Sigmoid colon (tissue), 7 donors: ENCODE data around the gene ZNF672. TPM values are rescaled to one million over a fixed set of nuclear protein-coding genes. Genes with fewer than 3 reads are reported as not detected.

ENCODE experiments used
- DNase-seq: peaks from one replicate; pipeline ENCODE4 v3.0.0-alpha.2; 2019
- H3K27ac ChIP-seq, 4 donors: fragments of 200-600 bp; sonication (generic); one replicate each; pipeline ENCODE4 v1.5.1; 2016 to 2019; ENCODE audit warnings: mild to moderate bottlenecking in 1 of 4
- H3K27me3 ChIP-seq, 3 donors: fragments of 200-600 bp; sonication (generic); one replicate each; pipeline ENCODE4 v1.5.1; 2019; ENCODE audit warnings: mild to moderate bottlenecking in 1 of 3
- H3K36me3 ChIP-seq, 4 donors: fragments of 200-600 bp; sonication (generic); one replicate each; pipeline ENCODE4 v1.5.1; 2016 to 2019
- H3K4me1 ChIP-seq, 4 donors: fragments of 200-600 bp; sonication (generic); one replicate each; pipeline ENCODE4 v1.5.1; 2017 to 2019
- H3K4me3 ChIP-seq, 4 donors: fragments of 200-600 bp; sonication (generic); one replicate each; pipeline ENCODE4 v1.5.1; 2017 to 2019; ENCODE audit warnings: mild to moderate bottlenecking in 2 of 4, moderate library complexity in 1 of 4
- H3K9me3 ChIP-seq, 4 donors: fragments of 200-600 bp in 3 of 4; sonication (generic) in 3 of 4; one replicate each; pipeline versions ENCODE4 v1.5.1 to v1.6.1; 2013 to 2019
- EP300 ChIP-seq, 4 donors: sonication (generic); formaldehyde crosslinking; IDR thresholded peaks; one replicate each; pipeline ENCODE4 v1.6.1; 2017; ENCODE audit warnings: antibody characterized with exemption in 4 of 4
- POLR2A ChIP-seq, 2 donors: fragments of 450-650 bp; IDR thresholded peaks; one replicate each; pipeline ENCODE4 v1.6.1; 2016; ENCODE audit warnings: antibody characterized with exemption in 2 of 2, mild to moderate bottlenecking in 2 of 2, moderate library complexity in 2 of 2
- POLR2AphosphoS5 ChIP-seq, 4 donors: sonication (generic); formaldehyde crosslinking; IDR thresholded peaks; one replicate each; pipeline ENCODE4 v1.6.1; 2017; ENCODE audit warnings: antibody characterized with exemption in 4 of 4
- whole genome bisulfite sequencing, 2 donors: extraction: QIAGEN DNeasy Blood & Tissue Kit; methylation state at CpG; one replicate each; pipeline ENCODE4 v1.1.7; 2013; 5-methylcytosine and 5-hydroxymethylcytosine counted together
- intact Hi-C: fragments of 100-400 bp; cut with DNase I; formaldehyde crosslinking; loops from one replicate; pipeline ENCODE4 v1.15.1; 2023
- polyA plus RNA-seq, 3 donors: library from polyadenylated mRNA; stranded (reverse); fragments of 200-250 nt; gene quantifications; one replicate each; pipeline ENCODE4 v1.2.3, GENCODE V29; 2013
- total RNA-seq, 4 donors: library from RNA; depleted of rRNA; stranded (reverse); fragments of >200 nt; gene quantifications; one replicate each; pipeline ENCODE4 v1.1.0, GENCODE V29; 2016
- TF ChIP-seq, protein P1 (sequence below), 4 experiments: fragments of 450-650 bp in 3 of 4; fragments of 200-600 bp in 1 of 4; IDR thresholded peaks; one replicate each; pipeline ENCODE4 v1.5.1; 2016 to 2019; ENCODE audit warnings: antibody characterized with exemption in 4 of 4, mild to moderate bottlenecking in 3 of 4, moderate library complexity in 2 of 4
- donor health status: healthy with polysubstance abuse.
- donor health status: Bipolar disorder and iron deficiency.
- donor health status: healthy.

The ZNF672 gene
- total and polyA plus RNA-seq, 7 donors, result 14.4 to 31.1 (median 21.4) TPM

DNA sequence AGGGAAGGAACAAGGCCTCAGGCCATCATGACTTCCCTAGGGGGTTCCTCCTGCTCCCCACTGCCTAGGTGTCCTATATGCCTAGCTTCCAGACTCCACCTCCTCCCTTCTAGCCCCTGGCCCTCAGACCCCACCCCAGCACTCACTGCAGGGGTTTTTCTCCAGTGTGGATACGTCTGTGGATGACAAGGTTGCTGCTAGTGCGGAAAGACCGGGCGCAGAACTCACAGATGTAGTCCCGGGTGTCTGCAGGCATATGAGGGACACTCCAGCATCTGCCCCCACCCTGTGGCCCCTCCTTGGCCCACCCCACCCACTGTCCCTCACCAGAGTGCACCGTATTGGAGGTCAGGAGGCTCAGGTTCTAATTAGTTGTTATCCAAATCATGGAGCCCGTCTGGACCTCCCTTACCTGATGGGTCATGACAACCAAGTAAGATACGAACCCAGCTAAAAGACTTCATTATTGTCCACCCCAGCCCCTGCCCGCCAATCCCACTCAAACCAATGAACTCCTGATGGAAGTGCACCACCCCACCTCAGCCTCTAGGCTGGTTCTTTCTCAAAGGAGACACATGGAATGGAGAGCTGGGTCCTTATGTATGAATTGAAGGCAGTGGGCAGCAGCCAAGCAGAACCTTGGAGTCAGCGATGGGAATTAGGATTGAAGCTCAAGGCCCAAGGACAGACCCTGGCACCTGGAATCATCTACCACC is 12.7 kb downstream of the ZNF672 start:
- Histone ChIP-seq H3K36me3 (peaks cover 37 to 80% (median 44%) of the 10 kb centered on the region in 4 donors), H3K4me3 (no peak overlapping the region), H3K27ac (no peak overlapping the region), H3K9me3 (no peaks in the 10 kb centered on the region), H3K4me1 (no peaks in the 10 kb centered on the region), H3K27me3 (no peaks in the 10 kb centered on the region)
- TF ChIP-seq POLR2AphosphoS5 (IDR thresholded peaks at IDR 0.05) (no peak), EP300 (IDR thresholded peaks at IDR 0.05) (no peak), POLR2A (IDR thresholded peaks at IDR 0.05) (no peak)
- TF ChIP-seq, protein P1, sequence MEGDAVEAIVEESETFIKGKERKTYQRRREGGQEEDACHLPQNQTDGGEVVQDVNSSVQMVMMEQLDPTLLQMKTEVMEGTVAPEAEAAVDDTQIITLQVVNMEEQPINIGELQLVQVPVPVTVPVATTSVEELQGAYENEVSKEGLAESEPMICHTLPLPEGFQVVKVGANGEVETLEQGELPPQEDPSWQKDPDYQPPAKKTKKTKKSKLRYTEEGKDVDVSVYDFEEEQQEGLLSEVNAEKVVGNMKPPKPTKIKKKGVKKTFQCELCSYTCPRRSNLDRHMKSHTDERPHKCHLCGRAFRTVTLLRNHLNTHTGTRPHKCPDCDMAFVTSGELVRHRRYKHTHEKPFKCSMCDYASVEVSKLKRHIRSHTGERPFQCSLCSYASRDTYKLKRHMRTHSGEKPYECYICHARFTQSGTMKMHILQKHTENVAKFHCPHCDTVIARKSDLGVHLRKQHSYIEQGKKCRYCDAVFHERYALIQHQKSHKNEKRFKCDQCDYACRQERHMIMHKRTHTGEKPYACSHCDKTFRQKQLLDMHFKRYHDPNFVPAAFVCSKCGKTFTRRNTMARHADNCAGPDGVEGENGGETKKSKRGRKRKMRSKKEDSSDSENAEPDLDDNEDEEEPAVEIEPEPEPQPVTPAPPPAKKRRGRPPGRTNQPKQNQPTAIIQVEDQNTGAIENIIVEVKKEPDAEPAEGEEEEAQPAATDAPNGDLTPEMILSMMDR (IDR thresholded peaks at IDR 0.05), result no peak
- no peak for DNase-seq
- 82 to 88% methylated on average over 10 of the region's 10 CpGs for WGBS, 2 donors
- intact Hi-C loops, result no loop called here

DNA sequence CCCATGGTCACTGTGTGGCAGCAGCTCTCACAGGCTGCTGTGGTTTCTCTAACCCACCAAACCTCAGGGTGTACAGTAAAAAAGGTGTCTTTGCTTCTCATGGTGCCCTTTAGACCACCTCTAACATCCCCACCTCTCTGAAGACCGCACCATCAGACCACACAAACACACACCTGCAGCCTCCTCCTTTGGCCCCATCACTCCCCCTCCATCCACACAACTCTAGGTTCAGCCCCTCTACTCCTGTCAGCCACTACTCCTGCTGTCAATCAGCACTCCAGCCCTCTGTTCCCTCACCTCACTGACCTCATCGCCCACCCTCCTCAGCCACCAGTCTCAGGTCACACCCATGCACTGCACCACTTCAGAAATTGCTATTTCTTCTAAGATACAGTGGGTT is 13.4 kb downstream of the ZNF672 start:
- no peak overlapping the region for H3K27ac ChIP-seq
- no peaks in the 10 kb centered on the region for H3K27me3 ChIP-seq
- no peak for DNase-seq
- no peaks in the 10 kb centered on the region for H3K4me1 ChIP-seq
- no peak overlapping the region for H3K4me3 ChIP-seq
- intact Hi-C loops, result no loop called here
- no peak for TF ChIP-seq POLR2A (IDR thresholded peaks at IDR 0.05)
- TF ChIP-seq, protein P1 (IDR thresholded peaks at IDR 0.05), result no peak
- TF ChIP-seq EP300 (IDR thresholded peaks at IDR 0.05), result no peak
- TF ChIP-seq POLR2AphosphoS5 (IDR thresholded peaks at IDR 0.05), result no peak
- 79 to 92% methylated on average over 2 of the region's 2 CpGs for WGBS, 2 donors
- H3K36me3 ChIP-seq, result peaks cover 32 to 74% (median 37%) of the 10 kb centered on the region in 4 donors
- no peaks in the 10 kb centered on the region for H3K9me3 ChIP-seq

DNA sequence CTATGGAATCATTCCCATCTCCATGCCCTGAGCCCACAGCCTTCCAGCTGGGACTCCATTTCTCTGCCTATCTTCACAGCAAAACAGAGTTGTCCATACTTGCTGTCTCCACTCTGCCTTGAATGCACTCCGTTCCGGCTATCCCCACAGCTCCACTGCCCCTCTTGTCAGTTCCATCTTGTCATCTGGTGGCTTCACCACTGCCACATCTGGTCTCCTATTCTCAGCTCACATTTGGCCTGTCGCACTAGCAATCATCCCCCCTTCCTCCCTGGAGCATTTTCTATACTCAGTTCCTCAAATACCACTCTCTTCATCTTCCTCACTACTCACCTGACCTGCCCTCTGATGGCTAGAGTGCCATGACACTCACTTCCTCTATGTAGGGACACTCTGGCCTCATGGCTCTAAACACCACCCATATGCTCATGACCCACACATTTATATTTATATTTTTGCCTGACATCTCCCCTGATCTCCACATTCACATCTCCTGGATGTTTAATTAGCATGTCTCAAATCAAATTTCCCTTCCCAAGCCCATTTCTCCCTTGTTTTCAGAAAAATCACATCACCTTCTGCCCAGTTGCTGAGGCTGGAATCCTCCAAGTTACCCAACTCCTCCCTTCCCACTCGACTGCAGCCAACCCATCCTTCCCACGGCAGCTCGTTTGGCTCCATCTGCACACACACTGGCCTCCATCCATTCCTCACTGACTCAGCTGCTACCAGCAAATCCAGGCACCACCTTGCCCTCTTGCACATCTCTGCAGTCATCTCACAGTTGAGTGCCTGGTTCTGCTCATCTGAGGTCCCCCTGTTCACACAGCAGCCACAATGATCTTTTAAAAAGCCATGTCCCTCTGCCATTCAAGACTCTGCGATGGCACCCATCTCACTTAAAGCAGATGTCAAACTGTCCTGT is 14.7 kb downstream of the ZNF672 start:
- DNase-seq, result no peak
- 85 to 92% methylated on average over 7 of the region's 7 CpGs for WGBS, 2 donors
- Histone ChIP-seq H3K9me3 (no peaks in the 10 kb centered on the region), H3K4me1 (peaks cover 0 to 10% (median 8%) of the 10 kb centered on the region in 4 donors), H3K36me3 (peaks cover 20 to 60% (median 24%) of the 10 kb centered on the region in 4 donors), H3K27ac (no peak overlapping the region), H3K4me3 (no peak overlapping the region), H3K27me3 (no peaks in the 10 kb centered on the region)
- intact Hi-C loops, result no loop called here
- TF ChIP-seq EP300 (IDR thresholded peaks at IDR 0.05) (no peak), POLR2AphosphoS5 (IDR thresholded peaks at IDR 0.05) (no peak), POLR2A (IDR thresholded peaks at IDR 0.05) (no peak)
- TF ChIP-seq, protein P1 (IDR thresholded peaks at IDR 0.05), result no peak

DNA sequence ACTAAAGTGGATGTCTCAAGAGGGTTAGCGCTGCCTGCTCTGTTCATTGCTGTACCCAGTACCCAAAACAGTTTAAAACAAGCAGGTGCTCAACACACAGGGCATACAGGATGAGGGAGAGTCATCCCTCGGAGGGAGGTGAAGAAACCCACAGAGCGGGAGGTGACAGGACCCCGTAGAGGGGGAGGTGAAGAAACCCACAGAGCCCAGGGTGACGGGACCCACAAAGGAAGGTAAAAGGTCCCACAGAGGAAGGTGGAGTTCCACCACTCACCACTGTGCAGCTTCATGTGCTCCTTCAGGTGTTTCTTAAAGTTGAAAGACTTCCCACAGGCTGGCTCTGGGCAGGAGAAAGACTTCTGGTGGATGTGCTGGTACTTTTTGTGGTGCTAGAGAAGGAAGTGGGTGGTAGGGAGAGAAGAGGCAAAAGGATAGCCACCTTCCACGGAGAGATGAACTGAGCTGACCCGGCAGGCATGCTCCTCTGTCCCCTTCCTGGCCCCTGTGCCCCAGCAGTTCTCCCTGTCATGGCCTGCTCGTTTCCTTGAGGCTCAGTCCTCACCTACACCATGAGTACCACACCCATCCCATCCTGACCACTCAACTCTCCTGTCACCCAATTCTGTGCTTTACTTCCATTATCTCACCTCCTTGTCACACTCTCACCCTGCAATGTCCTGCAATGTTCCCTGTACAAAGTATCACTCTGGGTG is 15.8 kb downstream of the ZNF672 start:
- peaks cover 9 to 49% (median 15%) of the 10 kb centered on the region in 4 donors for H3K36me3 ChIP-seq
- H3K27ac ChIP-seq, result no peak overlapping the region
- intact Hi-C loops, result no loop called here
- no peak for DNase-seq
- H3K9me3 ChIP-seq, result no peaks in the 10 kb centered on the region
- no peaks in the 10 kb centered on the region for H3K27me3 ChIP-seq
- H3K4me3 ChIP-seq, result no peak overlapping the region
- peaks cover 0 to 20% (median 15%) of the 10 kb centered on the region in 4 donors for H3K4me1 ChIP-seq
- 61 to 82% methylated on average over 8 of the region's 8 CpGs for WGBS, 2 donors
- TF ChIP-seq POLR2AphosphoS5 (IDR thresholded peaks at IDR 0.05) (no peak), POLR2A (IDR thresholded peaks at IDR 0.05) (no peak), EP300 (IDR thresholded peaks at IDR 0.05) (no peak)
- TF ChIP-seq, protein P1 (IDR thresholded peaks at IDR 0.05), result no peak
